ENCODE data around the gene HIGD1A. TPM values are rescaled to one million over a fixed set of nuclear protein-coding genes. Genes with fewer than 3 reads are reported as not detected.

HIGD1A gene
- total and polyA plus RNA-seq, 9 of the 15 experiments (the other 6 are each of a cell fraction or from before 2014, with no cell fraction given), result 165 to 1,185 (median 333) TPM

GRCh38 chr3:42752961-42753360 is 51.3 kb downstream of the HIGD1A start:
- Histone ChIP-seq H3K36me3 (ENCODE audit: control insufficient read depth, insufficient read depth, low read length) (no peaks in the 10 kb centered on the region), H3K4me3 (no peak overlapping the region), H3K9me3 (replicated peaks; ENCODE audit: control insufficient read depth, insufficient read depth, low read depth, low read length) (no peaks in the 10 kb centered on the region), H3K27ac (ENCODE audit: extremely low read depth, low read depth, low read length) (no peak overlapping the region), H3K27me3 (ENCODE audit: control insufficient read depth in 2 of 2, insufficient read depth in 2 of 2, low read length in 2 of 2) (peaks cover 5 to 54% of the 10 kb centered on the region in 2 experiments; a peak in 4 of 5 replicates), H3K4me2 (ENCODE audit: insufficient read depth, low read length) (no peak overlapping the region), H3K79me2 (ENCODE audit: control insufficient read depth, insufficient read depth, low read length) (no peaks in the 10 kb centered on the region), H3K9me1 (ENCODE audit: control insufficient read depth, insufficient read depth, low read length) (no peaks in the 10 kb centered on the region), H3K4me1 (replicated peaks in 1 of 2; ENCODE audit: control insufficient read depth in 2 of 2, insufficient read depth in 2 of 2, low read length in 2 of 2) (no peaks in the 10 kb centered on the region; a peak in 1 of 5 replicates), H2AFZ (ENCODE audit: low read depth, low read length) (no peak overlapping the region), H4K20me1 (replicated peaks; ENCODE audit: control insufficient read depth, insufficient read depth, low read length) (peaks cover 9% of the 10 kb centered on the region; the same call in 1 of the 2 replicates), H3K9ac (ENCODE audit: insufficient read depth in 1 of 2, low read depth in 2 of 2, low read length in 2 of 2) (no peak overlapping the region)
- intact Hi-C loops (cut with micrococcal nuclease), result loop anchor here (10.0 kb wide), 1 partner anchor 518 kb away; no protein-coding TSS in a partner anchor
- WGBS (ENCODE audit: insufficient coverage, low coverage, missing lambda C conversion rate), result 5% methylated on average over 4 of the region's 4 CpGs
- BruUV-seq (replicated peaks), result no TSS peak
- no peak for TF ChIP-seq ZNF76 (CRISPR knock-in tag; IDR thresholded peaks at IDR 0.05; ENCODE audit: borderline replicate concordance)
- no peak for TF ChIP-seq KAT2B (IDR thresholded peaks at IDR 0.05; ENCODE audit: low read depth, low read length)
- no peak for TF ChIP-seq FOXK2 (conservative IDR thresholded peaks at IDR 0.05 in 1 of 2, IDR thresholded peaks at IDR 0.05 in 1 of 2; ENCODE audit: low read depth in 2 of 2)
- no peak for TF ChIP-seq NFATC3 (IDR thresholded peaks at IDR 0.05)
- no peak for TF ChIP-seq MXD1 (CRISPR knock-in tag; IDR thresholded peaks at IDR 0.05; ENCODE audit: borderline replicate concordance, poor library complexity, severe bottlenecking)
- DNase-seq (ENCODE audit: extremely low read depth in 1 of 4, low spot score in 3 of 4), result no peak
- ChIA-PET CTCF (ENCODE audit: low intra/inter-chr PET ratio) (no interaction called here), POLR2A (interaction anchor here (0.7 kb wide), 1 partner anchor 163 kb away, joined by 3 read pairs; no protein-coding TSS in a partner anchor)
- in situ Hi-C loops (cut with MboI), result no loop called here
- FAIRE-seq, result no peak
- no peak for ATAC-seq
